ENCODE data around the gene FAM107B. TPM values are rescaled to one million over a fixed set of nuclear protein-coding genes. Genes with fewer than 3 reads are reported as not detected.

Gene FAM107B
- total RNA-seq, 1 experiment from 2014 or later = 144 TPM

- Histone ChIP-seq H3K4me2 (no peak overlapping the region), H3K36me3 (ENCODE audit: low read depth) (peaks cover 15% of the 10 kb centered on the region; the same call in 1 of the 2 replicates), H3F3A (ENCODE audit: insufficient read depth, low read depth) (peaks cover 76% of the 10 kb centered on the region), H3K9me3 (ENCODE audit: insufficient read depth, low read depth) (no peaks in the 10 kb centered on the region), H3K4me1 (replicated peaks; ENCODE audit: insufficient read depth) (peaks cover 91% of the 10 kb centered on the region), H3K4me3 (no peak overlapping the region), H3K79me2 (ENCODE audit: low read depth) (peaks cover 100% of the 10 kb centered on the region), H3K27me3 (ENCODE audit: insufficient read depth, low read depth) (no peaks in the 10 kb centered on the region), H3K27ac (no peak overlapping the region), H4K20me1 (ENCODE audit: insufficient read depth) (peaks cover 27% of the 10 kb centered on the region), H3K9me2 (ENCODE audit: insufficient read depth) (no peaks in the 10 kb centered on the region), H2AFZ (no peak overlapping the region)
- BruUV-seq (replicated peaks) = no TSS peak
- no peak for DNase-seq
- ChIA-PET POLR2A (ENCODE audit: unreplicated experiment) (interaction anchor here (0.6 kb wide), 2 partner anchors 371 to 1270 kb away, joined by 3 to 5 read pairs; no protein-coding TSS in a partner anchor), CTCF (no interaction called here)
- intact Hi-C loops (cut with micrococcal nuclease; ENCODE audit: unreplicated experiment) = no loop called here
- no peak for TF ChIP-seq EZH2 (IDR thresholded peaks at IDR 0.05; ENCODE audit: low read depth)
- TF ChIP-seq, protein P1, sequence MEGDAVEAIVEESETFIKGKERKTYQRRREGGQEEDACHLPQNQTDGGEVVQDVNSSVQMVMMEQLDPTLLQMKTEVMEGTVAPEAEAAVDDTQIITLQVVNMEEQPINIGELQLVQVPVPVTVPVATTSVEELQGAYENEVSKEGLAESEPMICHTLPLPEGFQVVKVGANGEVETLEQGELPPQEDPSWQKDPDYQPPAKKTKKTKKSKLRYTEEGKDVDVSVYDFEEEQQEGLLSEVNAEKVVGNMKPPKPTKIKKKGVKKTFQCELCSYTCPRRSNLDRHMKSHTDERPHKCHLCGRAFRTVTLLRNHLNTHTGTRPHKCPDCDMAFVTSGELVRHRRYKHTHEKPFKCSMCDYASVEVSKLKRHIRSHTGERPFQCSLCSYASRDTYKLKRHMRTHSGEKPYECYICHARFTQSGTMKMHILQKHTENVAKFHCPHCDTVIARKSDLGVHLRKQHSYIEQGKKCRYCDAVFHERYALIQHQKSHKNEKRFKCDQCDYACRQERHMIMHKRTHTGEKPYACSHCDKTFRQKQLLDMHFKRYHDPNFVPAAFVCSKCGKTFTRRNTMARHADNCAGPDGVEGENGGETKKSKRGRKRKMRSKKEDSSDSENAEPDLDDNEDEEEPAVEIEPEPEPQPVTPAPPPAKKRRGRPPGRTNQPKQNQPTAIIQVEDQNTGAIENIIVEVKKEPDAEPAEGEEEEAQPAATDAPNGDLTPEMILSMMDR (conservative IDR thresholded peaks at IDR 0.05) = no peak
Observed at GRCh38 chr10:14558025-14558424, 216.7 kb downstream of the FAM107B start.

DNA sequence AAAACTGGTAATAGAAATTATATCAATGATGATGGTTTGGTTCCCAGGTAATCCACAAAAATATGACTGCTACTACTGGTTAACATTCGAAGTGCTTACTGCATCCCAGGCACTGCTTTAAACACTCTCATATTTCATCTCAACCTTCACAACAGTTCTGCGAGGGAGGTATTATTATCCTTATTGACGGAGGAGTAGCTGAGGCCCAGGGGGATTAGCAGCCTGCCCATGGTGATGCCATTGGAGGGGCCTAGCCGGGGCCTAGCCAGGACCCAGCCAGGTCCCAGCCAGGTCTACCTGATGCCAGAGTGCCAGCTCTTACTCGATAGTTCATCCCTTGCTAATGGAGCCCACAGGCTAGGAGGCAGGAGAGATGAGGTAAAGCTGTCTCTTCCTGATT, 217.1 kb downstream of the FAM107B start:
- no TSS peak for BruUV-seq (replicated peaks)
- Histone ChIP-seq H3K4me2 (0 out of 2 replicates have a peak overlapping the region, but pooled peaks have one; percentile 4), H3K4me1 (replicated peaks; ENCODE audit: insufficient read depth) (peaks cover 91% of the 10 kb centered on the region), H3K27ac (peak overlapping the region; percentile 69), H3K79me2 (ENCODE audit: low read depth) (peaks cover 100% of the 10 kb centered on the region), H2AFZ (no peak overlapping the region), H3K4me3 (no peak overlapping the region), H3K27me3 (ENCODE audit: insufficient read depth, low read depth) (no peaks in the 10 kb centered on the region), H3F3A (ENCODE audit: insufficient read depth, low read depth) (peaks cover 72% of the 10 kb centered on the region), H3K36me3 (ENCODE audit: low read depth) (peaks cover 19% of the 10 kb centered on the region; the same call in 1 of the 2 replicates), H3K9me2 (ENCODE audit: insufficient read depth) (no peaks in the 10 kb centered on the region), H4K20me1 (ENCODE audit: insufficient read depth) (peaks cover 26% of the 10 kb centered on the region), H3K9me3 (ENCODE audit: insufficient read depth, low read depth) (no peaks in the 10 kb centered on the region)
- DNase-seq = no peak
- ChIA-PET CTCF (no interaction called here), POLR2A (ENCODE audit: unreplicated experiment) (interaction anchor here (0.6 kb wide), 1 partner anchor 1270 kb away, joined by 5 read pairs; no protein-coding TSS in a partner anchor)
- TF ChIP-seq, protein P1 (conservative IDR thresholded peaks at IDR 0.05) = no peak
- no peak for TF ChIP-seq EZH2 (IDR thresholded peaks at IDR 0.05; ENCODE audit: low read depth)
- intact Hi-C loops (cut with micrococcal nuclease; ENCODE audit: unreplicated experiment) = no loop called here

DNA sequence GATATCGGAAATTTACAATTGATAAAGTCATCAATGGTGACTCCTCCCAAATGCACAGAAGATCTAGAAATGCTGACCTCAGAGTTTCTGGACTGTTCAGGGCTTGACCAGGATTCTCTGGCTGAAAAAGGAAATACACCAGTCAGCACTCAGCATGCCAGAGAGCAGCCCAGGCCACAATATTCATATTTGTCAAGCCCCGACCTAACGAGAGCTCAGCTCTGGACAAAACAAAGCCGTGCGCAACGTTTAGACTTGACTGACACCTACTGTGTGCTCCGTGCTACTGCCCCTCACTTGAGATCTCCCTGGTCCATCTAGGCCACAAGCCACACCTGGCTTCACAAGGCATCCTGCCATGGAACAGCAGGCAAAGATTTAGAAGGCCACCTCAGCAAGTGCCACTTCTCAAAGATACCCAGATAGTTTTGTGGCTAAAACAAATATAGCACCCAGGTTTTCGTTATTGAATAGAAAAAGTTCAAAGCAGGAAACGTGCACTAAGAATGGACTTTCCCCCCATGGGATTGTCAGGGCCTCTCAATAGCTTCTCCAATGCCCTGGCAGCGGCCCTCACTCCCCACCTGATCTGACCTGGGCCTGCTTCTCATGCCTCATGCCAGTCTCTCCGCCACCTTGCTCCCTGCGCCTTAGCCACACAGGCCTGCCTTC, 218.3 kb downstream of the FAM107B start:
- Histone ChIP-seq H3F3A (ENCODE audit: insufficient read depth, low read depth) (peaks cover 67% of the 10 kb centered on the region), H3K27me3 (ENCODE audit: insufficient read depth, low read depth) (no peaks in the 10 kb centered on the region), H3K4me1 (replicated peaks; ENCODE audit: insufficient read depth) (peaks cover 81% of the 10 kb centered on the region), H2AFZ (no peak overlapping the region), H3K9me2 (ENCODE audit: insufficient read depth) (no peaks in the 10 kb centered on the region), H4K20me1 (ENCODE audit: insufficient read depth) (peaks cover 30% of the 10 kb centered on the region), H3K27ac (peak overlapping the region; percentile 69), H3K4me2 (peak overlapping the region; percentile 47), H3K9me3 (ENCODE audit: insufficient read depth, low read depth) (no peaks in the 10 kb centered on the region), H3K4me3 (no peak overlapping the region), H3K36me3 (ENCODE audit: low read depth) (peaks cover 23% of the 10 kb centered on the region), H3K79me2 (ENCODE audit: low read depth) (peaks cover 100% of the 10 kb centered on the region)
- DNase-seq = no peak
- ChIA-PET CTCF (no interaction called here), POLR2A (ENCODE audit: unreplicated experiment) (interaction anchor here (0.7 kb wide), 1 partner anchor 179 kb away, joined by 9 read pairs; no protein-coding TSS in a partner anchor)
- no peak for TF ChIP-seq EZH2 (IDR thresholded peaks at IDR 0.05; ENCODE audit: low read depth)
- TF ChIP-seq, protein P1 (conservative IDR thresholded peaks at IDR 0.05) = no peak
- intact Hi-C loops (cut with micrococcal nuclease; ENCODE audit: unreplicated experiment) = no loop called here
- BruUV-seq (replicated peaks) = no TSS peak

All from PC-9 (cell line).